Measurements from ENCODE around the gene OAT.

- TF ChIP-seq, protein P1, sequence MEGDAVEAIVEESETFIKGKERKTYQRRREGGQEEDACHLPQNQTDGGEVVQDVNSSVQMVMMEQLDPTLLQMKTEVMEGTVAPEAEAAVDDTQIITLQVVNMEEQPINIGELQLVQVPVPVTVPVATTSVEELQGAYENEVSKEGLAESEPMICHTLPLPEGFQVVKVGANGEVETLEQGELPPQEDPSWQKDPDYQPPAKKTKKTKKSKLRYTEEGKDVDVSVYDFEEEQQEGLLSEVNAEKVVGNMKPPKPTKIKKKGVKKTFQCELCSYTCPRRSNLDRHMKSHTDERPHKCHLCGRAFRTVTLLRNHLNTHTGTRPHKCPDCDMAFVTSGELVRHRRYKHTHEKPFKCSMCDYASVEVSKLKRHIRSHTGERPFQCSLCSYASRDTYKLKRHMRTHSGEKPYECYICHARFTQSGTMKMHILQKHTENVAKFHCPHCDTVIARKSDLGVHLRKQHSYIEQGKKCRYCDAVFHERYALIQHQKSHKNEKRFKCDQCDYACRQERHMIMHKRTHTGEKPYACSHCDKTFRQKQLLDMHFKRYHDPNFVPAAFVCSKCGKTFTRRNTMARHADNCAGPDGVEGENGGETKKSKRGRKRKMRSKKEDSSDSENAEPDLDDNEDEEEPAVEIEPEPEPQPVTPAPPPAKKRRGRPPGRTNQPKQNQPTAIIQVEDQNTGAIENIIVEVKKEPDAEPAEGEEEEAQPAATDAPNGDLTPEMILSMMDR (IDR thresholded peaks at IDR 0.05): no peak
- no peak for TF ChIP-seq EZH2 (IDR thresholded peaks at IDR 0.05)
These were observed 40.7 kb upstream of the OAT start for GRCh38 chr10:124459395-124459794.
